Upper lobe of left lung (tissue), 4 donors: ENCODE data around the gene DEPP1.

ENCODE experiments used
- CTCF ChIP-seq, 6 experiments: fragments of 450-650 bp in 4 of 6; fragments of 200-600 bp in 2 of 6; sonication (generic) in 2 of 6; IDR thresholded peaks; one replicate each; pipeline ENCODE4 v1.5.1; 2016 to 2019; ENCODE audit warnings: antibody characterized with exemption in 6 of 6
- POLR2A ChIP-seq, 4 donors: fragments of 450-650 bp; IDR thresholded peaks; one replicate each; pipeline ENCODE4 v1.5.1; 2016 to 2017; ENCODE audit warnings: antibody characterized with exemption in 4 of 4, mild to moderate bottlenecking in 2 of 4

GRCh38 chr10:44961230-44961571 lies 17.4 kb downstream of the DEPP1 start:
- no peak for TF ChIP-seq CTCF (IDR thresholded peaks at IDR 0.05)
- TF ChIP-seq POLR2A (IDR thresholded peaks at IDR 0.05) = no peak
